Measurements from ENCODE around the gene FBXL17. TPM values are rescaled to one million over a fixed set of nuclear protein-coding genes. Genes with fewer than 3 reads are reported as not detected.

The FBXL17 gene
- total RNA-seq, 1 experiment from 2014 or later, result 5.3 TPM

DNA sequence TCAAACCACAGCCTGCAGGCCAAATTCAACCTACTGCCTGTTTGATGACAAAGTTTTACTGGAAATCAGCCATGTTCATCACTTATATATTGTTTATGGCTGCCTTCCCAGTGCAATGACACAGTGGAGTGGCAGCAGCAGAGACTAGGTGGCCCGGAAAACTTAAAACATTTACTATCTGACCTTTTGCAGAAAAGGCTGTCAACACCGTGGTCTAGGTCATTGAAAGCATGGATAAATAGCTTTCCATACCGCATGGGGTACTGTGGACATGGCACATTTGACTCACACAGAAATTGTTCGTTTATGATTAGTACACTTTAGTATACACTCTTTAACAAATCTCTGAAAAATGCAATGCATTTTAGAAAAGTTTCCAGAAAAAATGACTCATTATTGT is 412.9 kb downstream of the FBXL17 start:
- H3T11ph ChIP-seq (ENCODE audit: low read length), result no peak overlapping the region
- no peak overlapping the region for H3K27ac ChIP-seq (ENCODE audit: insufficient read length, low read depth, low read length)
- no peak overlapping the region for H2BK20ac ChIP-seq (ENCODE audit: low read depth, low read length, poor library complexity, severe bottlenecking)
- no peak overlapping the region for H3K4ac ChIP-seq (ENCODE audit: low read depth, low read length)
- no peak overlapping the region for H2AK5ac ChIP-seq (ENCODE audit: insufficient read length, low read length)
- WGBS (ENCODE audit: extremely low coverage, insufficient read length, low lambda C conversion rate), result no CpG with 5 or more reads among the region's 4 CpGs
- H2BK15ac ChIP-seq (ENCODE audit: low read depth, low read length), result no peak overlapping the region
- no peaks in the 10 kb centered on the region for H3K79me1 ChIP-seq (ENCODE audit: insufficient read depth, low read depth, low read length, poor library complexity, severe bottlenecking)
- H3K18ac ChIP-seq (ENCODE audit: insufficient read length, low read depth, low read length), result no peak overlapping the region
- H2BK5ac ChIP-seq (ENCODE audit: insufficient read length, low read length), result no peak overlapping the region
- H3K27me3 Mint-ChIP-seq (ENCODE audit: low read depth), result no peaks in the 10 kb centered on the region
- H4K20me1 ChIP-seq (ENCODE audit: control insufficient read depth, insufficient read depth, insufficient read length), result no peaks in the 10 kb centered on the region
- no peaks in the 10 kb centered on the region for H3K9me3 ChIP-seq (ENCODE audit: control insufficient read depth, low read depth, low read length)
- no peak overlapping the region for H3K14ac ChIP-seq (ENCODE audit: insufficient read depth, low read length)
- no peak overlapping the region for H3K23ac ChIP-seq (ENCODE audit: insufficient read length, low read depth, low read length)
- no peak overlapping the region for H4K8ac ChIP-seq (replicated peaks; ENCODE audit: insufficient read length, low read depth, low read length)
- H3K4me1 Mint-ChIP-seq, result peaks cover 20 to 22% of the 10 kb centered on the region in 2 experiments
- DNase-seq, result no peak
- H3K4me3 Mint-ChIP-seq, result no peak overlapping the region
- H2AFZ ChIP-seq (ENCODE audit: low read length), result no peak overlapping the region
- no peak overlapping the region for H4K91ac ChIP-seq (ENCODE audit: insufficient read length, low read depth, low read length)
- no peak overlapping the region for H3K27ac Mint-ChIP-seq
- no peaks in the 10 kb centered on the region for H3K36me3 Mint-ChIP-seq (ENCODE audit: insufficient read depth in 1 of 3, low read depth in 3 of 3)
- H4K5ac ChIP-seq (ENCODE audit: insufficient read length, low read depth, low read length), result no peak overlapping the region
- peaks cover 4% of the 10 kb centered on the region; the same call in 1 of the 2 replicates for H3K4me1 ChIP-seq (ENCODE audit: insufficient read depth, low read length)
- no peak overlapping the region for H3K9ac ChIP-seq (ENCODE audit: extremely low read depth, insufficient read length, low read length)
- no peaks in the 10 kb centered on the region for H3K9me3 Mint-ChIP-seq
- no peaks in the 10 kb centered on the region for H3K79me2 ChIP-seq (ENCODE audit: insufficient read depth, low read length)
- no peaks in the 10 kb centered on the region for H3K27me3 ChIP-seq (ENCODE audit: insufficient read depth, low read length)
- no peaks in the 10 kb centered on the region for H3K23me2 ChIP-seq (ENCODE audit: insufficient read length, low read depth, low read length, poor library complexity, severe bottlenecking)
- H2BK120ac ChIP-seq (ENCODE audit: low read depth, low read length, poor library complexity, severe bottlenecking), result no peak overlapping the region
- H3K56ac ChIP-seq (ENCODE audit: insufficient read length, low read depth, low read length), result no peak overlapping the region
- TF ChIP-seq, protein P1, sequence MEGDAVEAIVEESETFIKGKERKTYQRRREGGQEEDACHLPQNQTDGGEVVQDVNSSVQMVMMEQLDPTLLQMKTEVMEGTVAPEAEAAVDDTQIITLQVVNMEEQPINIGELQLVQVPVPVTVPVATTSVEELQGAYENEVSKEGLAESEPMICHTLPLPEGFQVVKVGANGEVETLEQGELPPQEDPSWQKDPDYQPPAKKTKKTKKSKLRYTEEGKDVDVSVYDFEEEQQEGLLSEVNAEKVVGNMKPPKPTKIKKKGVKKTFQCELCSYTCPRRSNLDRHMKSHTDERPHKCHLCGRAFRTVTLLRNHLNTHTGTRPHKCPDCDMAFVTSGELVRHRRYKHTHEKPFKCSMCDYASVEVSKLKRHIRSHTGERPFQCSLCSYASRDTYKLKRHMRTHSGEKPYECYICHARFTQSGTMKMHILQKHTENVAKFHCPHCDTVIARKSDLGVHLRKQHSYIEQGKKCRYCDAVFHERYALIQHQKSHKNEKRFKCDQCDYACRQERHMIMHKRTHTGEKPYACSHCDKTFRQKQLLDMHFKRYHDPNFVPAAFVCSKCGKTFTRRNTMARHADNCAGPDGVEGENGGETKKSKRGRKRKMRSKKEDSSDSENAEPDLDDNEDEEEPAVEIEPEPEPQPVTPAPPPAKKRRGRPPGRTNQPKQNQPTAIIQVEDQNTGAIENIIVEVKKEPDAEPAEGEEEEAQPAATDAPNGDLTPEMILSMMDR (conservative IDR thresholded peaks at IDR 0.05), result no peak
- no peak overlapping the region for H2BK12ac ChIP-seq (ENCODE audit: insufficient read length, low read depth, low read length)
- H3K4me2 ChIP-seq (ENCODE audit: insufficient read depth, insufficient read length, low read length), result no peak overlapping the region
